Measurements from ENCODE around the gene SIL1.

GRCh38 chr5:139079991-139080610 lies 118.1 kb downstream of the SIL1 start:
- TF ChIP-seq CTCF (IDR thresholded peaks at IDR 0.05; ENCODE audit: control extremely low read depth in 1 of 3, insufficient read depth in 1 of 3, low read depth in 1 of 3, low read length in 3 of 3) = no peak
- TF ChIP-seq TBP (IDR thresholded peaks at IDR 0.05; ENCODE audit: low read depth, low read length) = no peak
- TF ChIP-seq ZNF274 (IDR thresholded peaks at IDR 0.05; ENCODE audit: borderline replicate concordance, extremely low read depth, low read length) = no peak
